GM18517 (cell line): Measurements from ENCODE around the gene LRRC74A.

ENCODE experiments used
- ATAC-seq: cut with Tn5 transposase; IDR thresholded peaks from one replicate; pipeline ENCODE4 v1.9.1; 2021; ENCODE audit warnings: mild to moderate bottlenecking, moderate library complexity; ENCODE audit not compliant: unreplicated experiment

The LRRC74A gene

DNA sequence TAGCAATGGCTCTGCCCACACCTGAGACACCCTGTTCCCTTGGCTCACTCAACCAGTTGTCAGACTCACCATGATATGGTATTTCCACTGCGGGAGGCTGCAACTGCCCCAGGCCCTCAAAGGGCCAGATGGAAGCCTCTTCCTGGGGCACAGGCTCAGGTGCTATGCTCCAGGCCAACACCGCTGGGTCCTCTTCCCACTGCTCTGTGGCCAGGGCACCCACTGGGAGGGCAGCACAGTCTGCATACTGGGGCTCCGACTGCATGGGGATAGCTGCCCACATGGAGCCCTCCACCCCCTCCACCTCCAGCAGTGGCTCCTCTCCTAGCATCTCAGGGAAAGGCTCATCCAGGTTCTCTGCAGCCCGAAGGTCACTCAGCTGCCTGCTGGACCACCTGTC is 17.2 kb upstream of the LRRC74A start:
- ATAC-seq = no peak

DNA sequence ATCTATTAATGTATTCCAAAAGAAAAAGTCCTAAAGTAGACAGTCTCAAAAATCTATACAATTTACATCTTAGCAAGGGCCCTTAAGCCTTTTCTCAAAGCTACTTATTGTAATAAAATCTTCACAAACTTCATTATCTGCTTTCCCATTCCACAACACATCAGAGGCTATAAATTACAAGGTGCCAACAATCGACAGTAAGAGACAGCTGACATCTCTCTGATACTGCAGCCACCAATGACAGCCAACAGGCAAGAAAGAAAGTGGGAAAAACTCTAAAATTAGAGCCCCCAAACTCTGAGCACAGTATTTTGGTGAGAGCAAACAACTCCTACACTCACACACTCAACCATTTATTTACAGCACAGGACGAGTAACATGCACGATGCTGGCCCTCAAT is 15.7 kb upstream of the LRRC74A start:
- ATAC-seq = no peak

GRCh38 chr14:76810953-76811400 is 15.2 kb upstream of the LRRC74A start:
- no peak for ATAC-seq

- no peak for ATAC-seq
These were observed 14.6 kb upstream of the LRRC74A start for GRCh38 chr14:76811561-76811960.

GRCh38 chr14:76812093-76812421 is 14.2 kb upstream of the LRRC74A start:
- ATAC-seq = peak; percentile 26

DNA sequence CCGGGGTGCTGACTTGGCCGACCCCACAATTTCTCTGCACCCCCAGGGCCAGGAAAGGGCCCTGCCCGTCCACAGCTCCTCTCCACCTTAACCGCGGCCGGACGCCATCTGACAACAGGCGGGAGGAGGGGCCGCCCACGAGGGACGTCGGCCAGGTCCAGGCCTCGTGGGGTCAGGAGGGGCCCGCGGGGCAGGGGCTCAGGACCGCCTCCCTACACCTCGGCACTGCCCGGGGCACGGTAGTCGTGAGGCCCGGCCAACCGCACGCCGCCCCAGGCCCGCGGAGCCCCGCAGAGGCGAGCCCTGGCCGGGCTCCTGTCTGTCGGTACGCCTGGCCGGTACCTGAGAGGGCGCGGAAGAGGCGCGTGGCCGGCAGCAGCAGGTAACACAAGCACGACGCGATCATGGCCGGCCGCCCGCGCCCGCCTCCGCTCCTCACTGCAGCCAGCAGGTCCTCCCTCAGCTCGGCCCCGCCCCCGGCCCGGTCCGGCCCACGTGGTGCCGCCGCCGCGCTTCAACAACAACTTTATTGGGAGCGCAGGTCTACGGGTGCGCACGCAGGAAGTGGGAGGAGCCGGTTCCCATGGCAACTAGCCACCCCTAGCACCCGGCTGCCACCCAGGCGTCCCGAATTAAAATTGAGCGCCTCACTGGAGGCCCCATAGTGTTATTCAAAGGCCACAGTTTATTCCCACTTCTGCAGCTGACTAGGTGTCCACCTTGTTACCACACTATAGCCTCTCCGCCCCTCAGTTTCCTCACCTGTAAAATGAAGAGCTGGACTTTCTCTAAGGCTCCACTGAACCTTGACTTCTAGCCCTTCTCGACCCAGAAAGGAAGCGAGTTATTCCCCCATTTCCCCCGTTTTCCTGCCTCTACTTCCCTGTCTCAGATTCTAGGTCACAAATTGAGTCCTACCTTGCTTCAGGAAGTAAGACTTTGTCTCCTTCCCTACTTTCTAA is 13.5 kb upstream of the LRRC74A start, which contains the start of gene ANGEL1:
Gene ANGEL1, minus strand, starts transcription at position 461 of the 962 bp plus-strand sequence. Its CDS starts 55 bp downstream, at position 406.
- peak; percentile 84 for ATAC-seq

- ATAC-seq = no peak
These were observed 11.2 kb upstream of the LRRC74A start for GRCh38 chr14:76814726-76815645.

DNA sequence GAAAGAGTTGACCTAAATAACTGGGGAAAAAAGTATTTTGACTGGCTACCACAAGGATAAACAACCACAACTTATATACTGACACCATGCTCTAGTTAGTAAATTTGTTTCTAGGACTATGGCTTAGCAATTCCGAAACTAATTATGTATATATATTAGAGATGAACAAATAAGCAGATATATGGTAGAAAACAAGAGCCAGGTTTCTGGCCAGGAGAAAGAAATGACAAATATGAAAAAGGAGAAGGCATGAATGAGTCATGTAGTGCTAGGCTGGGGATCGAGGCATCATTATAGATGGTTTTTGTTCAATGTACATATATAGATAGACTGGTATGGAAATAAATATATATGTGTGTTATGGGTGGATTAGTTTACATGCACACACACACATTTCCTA is 5.5 kb upstream of the LRRC74A start:
- no peak for ATAC-seq

- no peak for ATAC-seq
These were observed 1.6 kb downstream of the LRRC74A start for GRCh38 chr14:76827696-76828296.

DNA sequence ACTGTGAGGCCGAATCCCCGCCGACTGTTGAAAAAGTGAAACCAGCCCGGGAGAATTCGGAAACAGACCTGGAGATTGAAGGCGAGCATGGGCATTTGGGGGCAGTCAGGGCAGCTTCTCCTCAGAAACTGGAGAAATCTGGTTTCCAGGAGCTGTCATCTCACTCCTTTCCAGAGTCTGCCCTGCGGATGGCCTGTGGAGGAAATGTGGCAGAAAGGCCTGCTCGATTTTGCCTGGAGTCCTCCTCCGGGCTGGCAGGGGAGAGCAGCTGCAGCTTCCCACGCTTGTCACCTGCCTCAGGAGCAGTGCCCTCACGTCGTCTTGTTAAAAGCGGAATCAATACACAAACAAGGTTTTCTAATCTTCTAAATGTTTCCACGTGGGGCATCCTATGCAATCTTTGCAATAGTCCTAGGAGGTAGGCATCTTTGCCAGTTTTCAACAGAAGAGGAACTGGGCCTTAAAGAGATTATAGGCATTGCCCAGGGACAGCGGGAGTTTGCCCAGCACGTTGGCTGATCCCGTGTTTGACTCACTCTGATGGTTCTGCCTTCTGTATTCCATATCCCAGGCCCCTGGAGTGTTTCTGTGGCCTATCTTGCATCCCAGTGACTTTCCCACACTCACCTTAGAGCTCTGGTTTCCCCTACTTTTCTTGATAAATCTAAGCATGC is 2.3 kb downstream of the LRRC74A start:
- no peak for ATAC-seq

DNA sequence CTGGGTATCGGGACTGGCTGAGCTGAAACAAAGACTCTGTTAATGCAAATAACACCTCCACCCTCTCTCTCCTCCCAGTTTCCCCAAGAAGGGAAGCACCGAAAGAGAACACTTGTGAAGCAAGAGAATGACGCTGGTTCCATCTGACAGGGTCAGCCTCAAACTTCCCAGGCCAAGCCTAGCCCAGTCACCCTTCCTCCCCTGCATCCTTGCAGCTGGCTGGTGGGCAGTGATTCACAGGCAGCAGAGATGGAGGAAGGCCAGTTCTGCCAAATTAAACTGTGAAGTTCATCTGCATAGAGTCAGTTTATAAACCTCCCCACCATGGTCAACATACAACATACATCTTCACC is 2.8 kb downstream of the LRRC74A start:
- no peak for ATAC-seq

DNA sequence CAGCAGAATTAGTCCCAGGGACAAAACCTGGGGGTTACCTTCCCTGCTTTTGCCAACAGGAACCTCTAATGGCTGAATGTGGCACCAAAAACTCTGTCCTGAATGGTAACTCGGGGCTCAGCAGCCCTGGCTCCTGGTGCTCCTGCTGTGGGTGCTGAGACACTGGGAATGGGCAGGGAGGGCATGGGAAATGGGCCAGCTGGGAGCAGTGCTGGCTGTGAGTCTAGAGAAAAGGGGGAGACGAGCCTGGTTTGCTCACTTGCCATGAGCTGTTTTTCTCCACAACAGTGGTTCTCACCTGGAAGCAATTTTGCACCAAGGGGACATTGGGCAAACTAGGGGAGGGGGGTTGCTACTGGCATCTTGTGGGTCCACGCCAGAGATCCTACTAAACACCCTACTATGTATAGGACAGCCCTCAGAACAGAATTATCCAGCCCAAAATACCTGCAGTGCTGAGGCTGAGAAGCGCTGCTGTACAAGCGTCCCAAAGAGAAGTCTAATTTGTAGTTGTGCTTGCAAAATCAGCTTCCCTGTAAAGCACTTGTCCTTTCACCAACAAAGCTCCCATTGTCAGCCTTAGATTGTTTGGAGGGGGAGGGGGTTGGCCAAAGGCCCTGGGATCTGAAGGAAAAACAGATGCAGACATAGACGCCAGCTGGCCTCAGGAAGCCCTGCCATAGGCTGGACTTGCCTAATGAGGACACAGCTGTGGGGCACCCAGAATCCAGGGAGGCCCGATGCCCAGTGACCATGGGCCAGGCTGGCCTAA is 3.6 kb downstream of the LRRC74A start:
- no peak for ATAC-seq

DNA sequence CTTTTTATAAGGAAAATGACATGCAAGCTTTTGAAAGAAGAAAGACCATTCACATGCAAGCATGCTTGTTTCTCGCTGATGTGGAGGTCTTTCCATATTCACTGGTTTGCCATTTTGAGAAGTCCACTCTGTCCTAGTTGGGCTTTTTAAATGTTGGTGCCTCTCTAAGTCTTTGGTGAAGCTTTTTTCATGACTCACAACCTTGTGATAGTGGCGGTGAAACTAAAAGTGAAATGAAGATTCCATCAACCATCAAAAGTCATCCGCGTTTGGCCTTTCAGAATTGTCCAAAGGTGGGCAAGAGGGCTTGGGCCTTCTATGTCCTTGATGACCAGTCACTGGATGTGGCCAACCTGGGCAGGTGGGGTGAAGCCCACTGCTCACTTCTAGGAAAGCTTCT is 4.3 kb downstream of the LRRC74A start:
- no peak for ATAC-seq

- ATAC-seq = no peak
These were observed 6.3 kb downstream of the LRRC74A start for GRCh38 chr14:76832503-76832988.

- no peak for ATAC-seq
These were observed 6.8 kb downstream of the LRRC74A start for GRCh38 chr14:76833011-76833410.

GRCh38 chr14:76834241-76834661 is 8.0 kb downstream of the LRRC74A start:
- ATAC-seq = no peak

- ATAC-seq = no peak
These were observed 9.9 kb downstream of the LRRC74A start for GRCh38 chr14:76836029-76836630.

DNA sequence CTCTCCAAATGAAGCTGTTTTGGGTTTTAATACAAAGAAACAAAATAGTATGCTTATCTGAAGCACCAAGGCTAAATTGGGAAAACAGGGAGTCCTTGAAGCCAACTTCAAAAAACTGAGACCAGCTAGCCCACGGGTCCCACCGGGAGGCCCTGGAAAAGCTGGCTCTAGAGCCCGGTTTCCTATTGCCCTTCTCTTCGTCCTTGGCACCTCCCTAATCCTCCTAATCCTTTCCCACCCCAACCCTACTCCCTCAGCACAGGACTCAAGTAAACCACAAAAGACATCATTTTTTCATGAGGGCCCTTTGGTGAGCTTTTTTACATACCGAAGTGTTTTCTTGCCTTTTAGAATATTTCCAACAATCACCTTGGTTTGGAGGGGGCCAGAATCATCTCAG is 11.3 kb downstream of the LRRC74A start:
- no peak for ATAC-seq

DNA sequence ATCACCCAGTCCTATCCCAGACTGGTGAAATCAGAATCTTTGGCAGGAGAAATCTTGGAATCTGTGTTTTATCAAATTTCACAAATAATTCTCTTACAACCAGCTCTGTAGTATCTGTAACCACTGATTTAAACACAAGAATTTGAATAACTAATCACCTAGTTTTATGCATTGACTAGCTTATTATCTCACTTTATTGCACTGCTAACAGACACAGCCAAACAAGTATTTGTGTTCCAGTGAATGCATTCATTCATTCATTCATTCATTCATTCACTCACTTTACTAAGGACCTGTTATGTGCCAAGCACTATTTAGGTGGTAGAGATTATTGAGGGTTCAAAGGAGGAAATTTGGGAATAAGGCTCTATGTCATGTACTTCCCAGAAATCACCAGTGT is 16.2 kb downstream of the LRRC74A start:
- ATAC-seq = no peak
